Measurements from ENCODE around the gene SLC8A1.

SLC8A1 gene

GRCh38 chr2:40477361-40477760 lies 25.5 kb upstream of the SLC8A1 start:
- Histone ChIP-seq H3K27me3 (ENCODE audit: insufficient read depth, low read length, poor library complexity) (no peaks in the 10 kb centered on the region), H3K36me3 (ENCODE audit: insufficient read depth, low read length) (no peaks in the 10 kb centered on the region), H3K27ac (ENCODE audit: low read length) (no peak overlapping the region), H3K9me3 (ENCODE audit: insufficient read depth, low read length, severe bottlenecking) (no peaks in the 10 kb centered on the region), H3K79me2 (ENCODE audit: insufficient read depth, low read length) (no peaks in the 10 kb centered on the region), H3K4me1 (ENCODE audit: insufficient read depth, low read length) (no peaks in the 10 kb centered on the region), H4K20me1 (ENCODE audit: insufficient read depth, low read length) (no peaks in the 10 kb centered on the region), H2AFZ (ENCODE audit: low read depth, low read length) (no peak overlapping the region), H3K9ac (ENCODE audit: low read depth, low read length) (no peak overlapping the region), H3K4me2 (ENCODE audit: insufficient read depth, low read length) (no peak overlapping the region), H3K4me3 (ENCODE audit: low read depth in 1 of 2, low read length in 2 of 2) (no peak overlapping the region)
- DNase-seq (no peak), ATAC-seq (ENCODE audit: insufficient read depth, low read depth) (no peak)
- no peak for TF ChIP-seq CTCF (IDR thresholded peaks at IDR 0.05; ENCODE audit: borderline replicate concordance, extremely low read depth, low read length, poor library complexity, severe bottlenecking)
- TF ChIP-seq EZH2 (IDR thresholded peaks at IDR 0.05; ENCODE audit: borderline replicate concordance, low read depth, low read length, severe bottlenecking) = no peak

GRCh38 chr2:40476436-40476835 lies 24.5 kb upstream of the SLC8A1 start:
- no peak overlapping the region for H3K9ac ChIP-seq (ENCODE audit: low read depth, low read length)
- H2AFZ ChIP-seq (ENCODE audit: low read depth, low read length) = no peak overlapping the region
- no peaks in the 10 kb centered on the region for H4K20me1 ChIP-seq (ENCODE audit: insufficient read depth, low read length)
- no peaks in the 10 kb centered on the region for H3K79me2 ChIP-seq (ENCODE audit: insufficient read depth, low read length)
- H3K9me3 ChIP-seq (ENCODE audit: insufficient read depth, low read length, severe bottlenecking) = no peaks in the 10 kb centered on the region
- ATAC-seq (ENCODE audit: insufficient read depth, low read depth) (no peak), DNase-seq (no peak)
- H3K4me3 ChIP-seq (ENCODE audit: low read depth in 1 of 2, low read length in 2 of 2) = no peak overlapping the region
- TF ChIP-seq CTCF (IDR thresholded peaks at IDR 0.05; ENCODE audit: borderline replicate concordance, extremely low read depth, low read length, poor library complexity, severe bottlenecking) (no peak), EZH2 (IDR thresholded peaks at IDR 0.05; ENCODE audit: borderline replicate concordance, low read depth, low read length, severe bottlenecking) (no peak)
- H3K27me3 ChIP-seq (ENCODE audit: insufficient read depth, low read length, poor library complexity) = no peaks in the 10 kb centered on the region
- H3K36me3 ChIP-seq (ENCODE audit: insufficient read depth, low read length) = no peaks in the 10 kb centered on the region
- no peaks in the 10 kb centered on the region for H3K4me1 ChIP-seq (ENCODE audit: insufficient read depth, low read length)
- H3K27ac ChIP-seq (ENCODE audit: low read length) = no peak overlapping the region
- no peak overlapping the region for H3K4me2 ChIP-seq (ENCODE audit: insufficient read depth, low read length)

GRCh38 chr2:40474306-40474705 lies 22.4 kb upstream of the SLC8A1 start:
- no peaks in the 10 kb centered on the region for H3K36me3 ChIP-seq (ENCODE audit: insufficient read depth, low read length)
- no peaks in the 10 kb centered on the region for H3K9me3 ChIP-seq (ENCODE audit: insufficient read depth, low read length, severe bottlenecking)
- DNase-seq (no peak), ATAC-seq (ENCODE audit: insufficient read depth, low read depth) (no peak)
- TF ChIP-seq CTCF (IDR thresholded peaks at IDR 0.05; ENCODE audit: borderline replicate concordance, extremely low read depth, low read length, poor library complexity, severe bottlenecking) (no peak), EZH2 (IDR thresholded peaks at IDR 0.05; ENCODE audit: borderline replicate concordance, low read depth, low read length, severe bottlenecking) (no peak)
- H3K9ac ChIP-seq (ENCODE audit: low read depth, low read length) = no peak overlapping the region
- H3K27me3 ChIP-seq (ENCODE audit: insufficient read depth, low read length, poor library complexity) = no peaks in the 10 kb centered on the region
- no peaks in the 10 kb centered on the region for H4K20me1 ChIP-seq (ENCODE audit: insufficient read depth, low read length)
- H3K4me3 ChIP-seq (ENCODE audit: low read depth in 1 of 2, low read length in 2 of 2) = no peak overlapping the region
- H3K27ac ChIP-seq (ENCODE audit: low read length) = no peak overlapping the region
- no peaks in the 10 kb centered on the region for H3K79me2 ChIP-seq (ENCODE audit: insufficient read depth, low read length)
- H3K4me2 ChIP-seq (ENCODE audit: insufficient read depth, low read length) = no peak overlapping the region
- H2AFZ ChIP-seq (ENCODE audit: low read depth, low read length) = no peak overlapping the region
- H3K4me1 ChIP-seq (ENCODE audit: insufficient read depth, low read length) = no peaks in the 10 kb centered on the region

DNA sequence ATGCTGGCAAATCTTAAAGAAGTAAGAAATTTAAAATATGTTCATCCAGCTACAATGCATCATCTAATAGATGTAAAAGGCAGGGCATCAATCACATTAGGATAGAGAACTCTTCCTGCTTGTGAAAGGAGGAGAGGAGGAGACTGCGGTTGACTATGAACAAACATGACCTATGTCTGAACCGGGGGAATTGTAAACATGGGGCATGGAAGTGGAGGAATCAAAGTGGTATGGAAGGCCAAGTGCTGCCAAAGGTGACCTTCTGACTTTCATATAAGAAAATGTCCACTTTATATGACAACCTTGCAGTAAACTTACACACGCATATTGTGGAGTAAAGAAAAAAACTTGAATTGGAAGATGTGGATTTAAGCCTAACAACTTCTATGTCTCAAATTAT lies 20.0 kb upstream of the SLC8A1 start:
- H3K9me3 ChIP-seq (ENCODE audit: insufficient read depth, low read length, severe bottlenecking) = no peaks in the 10 kb centered on the region
- no peak overlapping the region for H2AFZ ChIP-seq (ENCODE audit: low read depth, low read length)
- no peak overlapping the region for H3K27ac ChIP-seq (ENCODE audit: low read length)
- H3K27me3 ChIP-seq (ENCODE audit: insufficient read depth, low read length, poor library complexity) = no peaks in the 10 kb centered on the region
- TF ChIP-seq EZH2 (IDR thresholded peaks at IDR 0.05; ENCODE audit: borderline replicate concordance, low read depth, low read length, severe bottlenecking) = no peak
- TF ChIP-seq CTCF (IDR thresholded peaks at IDR 0.05; ENCODE audit: borderline replicate concordance, extremely low read depth, low read length, poor library complexity, severe bottlenecking) = no peak
- no peak for ATAC-seq (ENCODE audit: insufficient read depth, low read depth)
- no peaks in the 10 kb centered on the region for H3K79me2 ChIP-seq (ENCODE audit: insufficient read depth, low read length)
- no peak for DNase-seq
- H3K4me1 ChIP-seq (ENCODE audit: insufficient read depth, low read length) = no peaks in the 10 kb centered on the region
- H4K20me1 ChIP-seq (ENCODE audit: insufficient read depth, low read length) = no peaks in the 10 kb centered on the region
- no peak overlapping the region for H3K4me3 ChIP-seq (ENCODE audit: low read depth in 1 of 2, low read length in 2 of 2)
- no peak overlapping the region for H3K9ac ChIP-seq (ENCODE audit: low read depth, low read length)
- H3K36me3 ChIP-seq (ENCODE audit: insufficient read depth, low read length) = no peaks in the 10 kb centered on the region
- H3K4me2 ChIP-seq (ENCODE audit: insufficient read depth, low read length) = no peak overlapping the region
